Pons (tissue), 1 donor: ENCODE measurements around the gene BBOX1.
"Not testable (repeated sequence)": the region's sequence is repeated elsewhere in the genome, so short reads cannot be mapped to it uniquely, and the experiment has no call there.

Experiments
- DNase-seq: peaks from one replicate; pipeline ENCODE4 v3.0.0-alpha.2; 2016; ENCODE audit warnings: low spot score

The BBOX1 gene, protein sequence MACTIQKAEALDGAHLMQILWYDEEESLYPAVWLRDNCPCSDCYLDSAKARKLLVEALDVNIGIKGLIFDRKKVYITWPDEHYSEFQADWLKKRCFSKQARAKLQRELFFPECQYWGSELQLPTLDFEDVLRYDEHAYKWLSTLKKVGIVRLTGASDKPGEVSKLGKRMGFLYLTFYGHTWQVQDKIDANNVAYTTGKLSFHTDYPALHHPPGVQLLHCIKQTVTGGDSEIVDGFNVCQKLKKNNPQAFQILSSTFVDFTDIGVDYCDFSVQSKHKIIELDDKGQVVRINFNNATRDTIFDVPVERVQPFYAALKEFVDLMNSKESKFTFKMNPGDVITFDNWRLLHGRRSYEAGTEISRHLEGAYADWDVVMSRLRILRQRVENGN

DNA sequence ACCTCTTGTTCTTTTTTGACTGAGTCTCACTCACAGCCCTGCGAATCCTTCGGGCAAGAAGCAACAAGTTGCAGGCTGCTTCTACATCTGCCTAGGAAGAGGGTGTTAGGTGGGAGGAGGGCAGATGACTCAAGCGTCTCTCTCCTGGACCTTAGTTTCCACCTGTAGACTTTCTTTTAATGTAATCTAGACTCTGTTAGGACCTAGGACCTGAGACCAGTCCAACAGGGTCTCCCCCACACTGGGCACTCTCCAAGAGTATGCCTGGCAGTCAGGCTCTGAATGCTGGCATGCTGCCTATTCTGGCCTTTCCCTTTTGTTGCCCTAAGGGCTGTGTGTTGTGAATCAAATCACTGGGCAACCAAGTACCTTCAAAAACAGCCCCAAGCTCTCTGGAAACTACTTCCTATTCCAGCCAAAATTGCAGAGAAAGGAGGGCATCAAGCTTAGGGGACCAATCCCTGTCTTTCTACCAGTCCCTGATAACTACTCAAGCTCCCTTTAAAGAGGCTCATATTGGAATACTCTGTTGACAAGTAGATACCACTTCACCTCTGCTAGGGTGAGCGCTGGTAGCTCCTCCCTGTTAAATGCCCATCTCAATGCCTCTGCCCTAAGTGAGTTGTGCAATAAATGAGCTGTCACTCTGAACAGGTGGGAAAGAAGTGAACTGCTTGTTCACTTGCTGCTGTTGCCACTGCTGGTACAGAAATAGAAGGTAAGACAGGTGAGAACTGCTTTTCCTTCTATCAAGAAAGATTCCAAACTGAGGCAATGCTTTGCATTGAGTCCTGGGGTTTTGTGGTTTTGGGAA, at the start of gene BBOX1:
BBOX1 (plus strand) TSS at position 514 of the 814 bp plus-strand sequence. CDS start 14,616 bp downstream, outside the sequence.
- peak; percentile 57 for DNase-seq

DNA sequence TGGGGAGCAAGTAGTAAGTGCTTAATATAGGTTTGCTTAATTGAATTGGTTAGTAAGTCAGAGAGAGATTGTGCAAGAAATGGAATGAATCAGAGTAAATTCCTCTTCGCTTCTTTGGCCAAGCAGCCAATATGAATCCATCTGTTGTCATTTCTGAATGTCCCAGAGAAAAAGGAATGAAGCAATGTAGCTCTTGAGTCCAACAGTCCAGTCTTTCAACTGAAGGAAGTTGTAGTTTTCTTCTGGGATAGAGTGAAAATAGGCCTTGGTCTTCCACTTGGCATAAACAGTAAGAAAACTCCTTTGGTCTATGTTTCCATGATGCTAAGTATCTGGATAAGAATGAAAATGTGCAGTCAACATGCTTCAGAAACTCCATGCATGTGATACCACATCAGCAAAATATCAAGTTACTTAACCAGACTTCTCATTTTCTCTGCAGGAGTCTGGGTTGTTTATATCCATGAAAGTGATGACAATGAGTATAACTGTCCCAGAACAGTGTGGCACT, 48.5 kb upstream of the BBOX1 start:
- no peak for DNase-seq

DNA sequence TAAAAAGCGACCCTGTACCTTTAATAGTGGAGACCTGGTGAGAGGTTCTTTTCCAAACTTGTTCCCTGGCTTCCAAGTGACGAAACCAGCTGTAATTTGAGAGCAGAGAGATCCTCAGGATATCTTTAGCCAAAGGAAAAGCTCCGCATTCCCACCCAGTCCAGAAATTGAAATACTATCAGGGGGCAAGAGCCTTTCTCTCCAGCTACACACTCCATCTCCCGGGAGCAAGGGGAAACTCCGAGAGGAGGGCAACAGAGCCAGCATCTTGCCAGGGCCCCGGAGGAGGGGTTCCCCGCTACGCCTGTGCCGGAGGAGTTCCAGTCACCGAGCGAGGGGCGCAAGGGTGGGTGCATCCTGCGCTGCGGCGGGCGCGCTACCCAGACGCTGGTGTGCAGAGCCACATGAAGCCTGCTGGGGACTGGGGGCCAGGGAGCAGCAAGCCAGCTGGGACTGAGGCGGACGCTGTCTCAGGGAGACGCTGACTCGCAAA, 46.6 kb upstream of the BBOX1 start, which contains the start of gene FIBIN:
FIBIN (plus strand) TSS at position 148 of the 493 bp plus-strand sequence. CDS start 415 bp downstream, outside the sequence.
- DNase-seq = no peak

DNA sequence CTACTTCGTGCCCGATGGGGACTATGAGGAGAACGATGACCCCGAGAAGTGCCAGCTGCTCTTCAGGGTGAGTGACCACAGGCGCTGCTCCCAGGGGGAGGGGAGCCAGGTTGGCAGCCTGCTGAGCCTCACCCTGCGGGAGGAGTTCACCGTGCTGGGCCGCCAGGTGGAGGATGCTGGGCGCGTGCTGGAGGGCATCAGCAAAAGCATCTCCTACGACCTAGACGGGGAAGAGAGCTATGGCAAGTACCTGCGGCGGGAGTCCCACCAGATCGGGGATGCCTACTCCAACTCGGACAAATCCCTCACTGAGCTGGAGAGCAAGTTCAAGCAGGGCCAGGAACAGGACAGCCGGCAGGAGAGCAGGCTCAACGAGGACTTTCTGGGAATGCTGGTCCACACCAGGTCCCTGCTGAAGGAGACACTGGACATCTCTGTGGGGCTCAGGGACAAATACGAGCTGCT, 46.0 kb upstream of the BBOX1 start:
- DNase-seq = no peak

DNA sequence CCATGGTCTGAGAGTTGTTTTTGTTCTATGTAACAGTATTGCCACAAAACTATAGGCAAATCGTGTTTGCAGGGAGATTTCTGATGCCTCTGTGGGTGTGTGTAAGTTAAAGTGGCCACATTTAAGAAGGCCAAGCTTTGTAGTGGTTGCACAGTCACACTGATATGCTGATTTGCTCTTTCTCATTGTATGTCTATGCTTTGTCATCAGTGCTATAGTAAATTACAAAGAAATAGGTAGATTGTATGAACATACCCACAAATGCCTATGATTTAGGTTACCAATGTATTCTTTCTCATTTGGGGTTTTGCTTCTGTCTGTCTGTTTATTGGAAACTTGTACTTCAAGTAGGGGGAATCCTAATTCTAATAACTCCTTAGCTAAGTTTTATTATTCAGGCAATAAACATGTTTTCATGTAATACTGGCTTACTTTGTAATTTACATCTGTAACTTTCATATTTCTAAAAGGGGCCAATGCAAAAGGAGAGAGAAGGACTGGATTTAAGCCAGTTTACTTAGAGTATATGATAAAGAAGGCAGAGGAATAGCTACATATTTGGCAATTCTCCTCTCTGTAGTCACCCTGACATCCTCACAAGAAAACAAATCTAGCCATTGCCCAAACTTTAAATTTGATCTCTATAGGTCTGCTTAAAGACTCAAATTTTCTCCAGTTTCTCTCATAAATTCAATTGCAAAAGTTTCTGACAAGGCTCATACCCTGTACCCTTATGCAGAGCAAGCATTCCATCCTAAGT, 44.7 kb upstream of the BBOX1 start:
- no peak for DNase-seq

DNA sequence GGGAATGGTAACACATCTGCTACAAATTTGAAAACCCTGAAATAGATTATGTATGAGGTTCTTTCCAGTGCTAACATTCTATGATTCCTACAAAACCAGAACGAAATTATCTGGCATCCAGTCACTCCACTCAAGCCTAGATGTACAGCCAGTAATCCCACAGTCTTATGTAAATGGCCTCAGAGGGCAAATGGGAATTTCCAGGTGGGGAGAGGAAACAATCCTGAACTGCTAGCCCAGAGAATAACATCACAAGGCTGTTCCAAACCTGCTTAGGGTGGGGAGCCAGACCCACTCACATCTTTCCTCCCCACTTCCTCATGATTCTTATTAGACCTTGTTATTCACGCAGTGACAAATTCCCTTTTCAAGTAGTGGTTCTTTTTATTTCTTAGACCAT, 43.2 kb upstream of the BBOX1 start:
- no peak for DNase-seq

DNA sequence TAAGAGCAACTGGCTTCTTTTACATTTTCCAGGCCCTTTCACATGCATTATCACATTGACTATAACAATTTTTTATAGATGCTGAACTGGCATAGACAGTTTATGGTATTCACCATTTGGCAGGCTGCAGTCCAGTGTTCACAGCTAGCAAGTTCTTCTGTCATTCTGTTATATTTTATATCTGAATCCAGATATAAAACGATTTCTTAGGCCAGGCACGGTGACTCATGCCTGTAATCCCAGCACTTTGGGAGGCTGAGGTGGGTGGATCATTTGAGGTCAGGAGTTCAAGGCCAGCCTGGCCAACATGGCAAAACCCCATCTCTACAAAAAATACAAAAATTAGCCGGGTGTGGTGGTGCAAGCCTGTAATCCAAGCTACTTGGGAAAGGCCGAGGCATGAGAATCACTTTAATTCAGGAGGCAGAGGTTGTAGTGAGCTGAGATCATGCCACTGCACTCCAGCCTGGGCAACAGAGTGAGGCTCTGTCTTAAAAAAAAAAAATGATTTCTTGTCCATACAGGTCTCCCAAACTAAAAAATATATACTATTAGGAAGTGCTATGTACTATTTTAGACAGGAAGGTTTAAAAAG, 39.4 kb upstream of the BBOX1 start:
- DNase-seq = not testable (repeated sequence)

DNA sequence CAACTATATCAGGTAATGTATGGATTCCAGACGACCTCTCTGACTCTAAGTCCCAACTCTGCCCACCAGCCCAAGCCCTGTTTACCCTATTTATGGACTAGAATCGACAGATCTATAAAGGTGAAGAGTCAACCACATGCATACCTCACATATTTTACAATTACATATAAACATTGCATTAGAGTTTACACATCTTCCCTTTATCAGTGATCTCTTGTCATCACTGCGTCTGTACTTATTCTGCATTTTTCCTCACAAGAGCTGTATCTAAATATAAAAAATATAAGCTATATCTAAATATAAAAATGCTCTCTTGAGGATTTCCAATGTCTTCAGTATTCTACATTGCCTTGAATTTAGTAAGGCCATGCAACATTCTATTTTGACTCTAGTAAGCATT, 38.2 kb upstream of the BBOX1 start:
- DNase-seq = no peak

DNA sequence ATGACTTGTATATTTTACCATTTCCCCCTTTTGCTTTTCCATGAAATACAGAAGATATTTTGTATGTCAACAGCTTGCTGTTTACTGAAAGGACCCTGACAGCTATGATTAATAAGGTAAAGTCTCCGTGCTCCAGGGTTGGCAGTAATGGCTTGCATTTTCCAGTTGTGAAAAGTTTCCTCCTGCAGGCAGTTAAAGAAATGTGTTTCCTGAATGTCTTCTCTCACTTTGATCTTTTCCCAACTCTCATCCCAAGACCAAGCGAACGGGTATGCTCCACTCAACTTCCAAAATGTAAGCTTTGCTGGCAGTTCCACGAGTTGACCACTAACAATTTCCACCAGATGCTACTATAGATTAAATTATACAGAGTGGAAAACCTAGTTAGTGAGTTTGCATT, 37.8 kb upstream of the BBOX1 start:
- DNase-seq = no peak

DNA sequence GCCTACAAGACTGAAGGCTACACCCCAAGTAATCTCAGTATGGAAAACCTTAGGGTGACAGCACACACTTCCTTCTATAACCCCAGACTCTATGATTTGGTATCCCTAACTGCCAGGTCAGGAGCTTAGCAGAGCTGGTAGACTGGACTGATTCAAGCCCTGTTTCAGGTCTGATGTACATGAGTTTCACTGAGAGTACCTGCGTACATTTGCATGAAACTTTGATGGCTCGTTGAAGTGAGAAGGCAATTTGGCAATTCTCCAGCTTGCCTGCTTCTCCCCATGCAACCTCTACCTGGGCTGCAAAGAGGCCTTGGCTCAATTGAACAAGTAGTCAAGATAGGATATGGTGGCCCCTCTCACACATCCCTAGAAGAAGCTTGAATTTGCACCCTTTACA, 36.5 kb upstream of the BBOX1 start:
- no peak for DNase-seq

DNA sequence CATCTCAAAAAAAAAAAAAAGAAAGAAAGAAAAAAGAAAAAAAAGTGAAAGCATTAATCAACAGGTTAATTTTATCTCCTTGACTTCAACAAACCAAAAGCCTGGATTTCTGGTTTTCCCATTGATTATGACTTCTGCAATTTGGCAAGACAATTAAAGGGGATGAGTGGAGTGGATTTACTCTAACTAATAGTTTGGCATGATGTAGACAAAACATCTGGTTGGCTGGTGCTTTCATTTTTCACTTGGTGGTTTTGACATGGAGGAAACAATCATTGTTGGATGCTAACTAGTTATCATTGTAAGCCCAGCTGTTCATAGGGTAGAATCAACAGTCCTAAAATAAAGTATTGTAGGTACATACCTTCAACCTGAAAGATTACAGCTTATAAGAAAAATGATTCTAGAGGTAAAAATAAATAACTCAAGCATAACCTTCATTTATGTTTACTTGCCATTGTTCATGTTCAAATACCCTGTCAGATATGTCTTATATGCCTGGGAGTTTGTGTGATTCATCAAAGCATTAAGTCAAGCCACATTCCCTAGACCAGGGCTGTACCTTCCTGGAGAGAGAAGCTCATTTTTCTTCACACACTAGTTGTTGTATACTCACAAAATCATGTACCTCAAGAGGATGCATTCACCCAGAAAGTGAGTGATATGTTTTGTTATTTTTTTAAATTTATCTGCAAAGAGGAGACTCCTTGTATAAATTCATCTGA, 31.6 kb upstream of the BBOX1 start:
- DNase-seq = no peak

DNA sequence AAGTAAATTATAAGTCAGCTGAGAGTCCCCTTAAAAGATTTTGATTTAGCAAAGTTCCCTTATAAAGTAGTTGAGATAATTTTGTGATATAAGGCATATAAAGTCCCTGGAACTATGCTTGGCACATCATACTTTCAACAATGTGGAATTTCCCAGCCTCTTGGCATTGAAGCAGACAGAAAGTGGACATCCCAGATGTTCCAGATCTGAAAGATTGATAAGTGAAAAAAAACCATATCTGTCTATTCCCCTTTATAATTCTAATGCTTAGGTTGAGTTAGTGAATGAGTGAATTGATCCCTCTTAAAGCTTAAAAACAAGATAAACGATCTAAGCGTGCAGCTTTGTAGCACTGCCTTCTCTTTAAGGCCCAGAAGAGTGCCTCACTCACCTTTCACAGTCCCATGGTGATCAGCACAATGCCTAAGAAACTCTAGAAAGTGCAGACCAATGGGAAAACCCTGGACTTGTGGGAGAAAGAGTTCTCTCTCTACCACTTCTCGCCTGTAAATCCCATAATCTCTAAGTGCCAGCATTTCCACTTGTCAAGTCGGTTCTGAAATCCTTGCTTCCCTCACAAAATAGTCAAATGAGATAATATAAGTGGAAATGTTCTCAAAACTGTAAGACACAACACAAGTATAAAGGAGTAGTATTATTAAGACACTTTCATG, 28.9 kb upstream of the BBOX1 start:
- peak; percentile 36 for DNase-seq

DNA sequence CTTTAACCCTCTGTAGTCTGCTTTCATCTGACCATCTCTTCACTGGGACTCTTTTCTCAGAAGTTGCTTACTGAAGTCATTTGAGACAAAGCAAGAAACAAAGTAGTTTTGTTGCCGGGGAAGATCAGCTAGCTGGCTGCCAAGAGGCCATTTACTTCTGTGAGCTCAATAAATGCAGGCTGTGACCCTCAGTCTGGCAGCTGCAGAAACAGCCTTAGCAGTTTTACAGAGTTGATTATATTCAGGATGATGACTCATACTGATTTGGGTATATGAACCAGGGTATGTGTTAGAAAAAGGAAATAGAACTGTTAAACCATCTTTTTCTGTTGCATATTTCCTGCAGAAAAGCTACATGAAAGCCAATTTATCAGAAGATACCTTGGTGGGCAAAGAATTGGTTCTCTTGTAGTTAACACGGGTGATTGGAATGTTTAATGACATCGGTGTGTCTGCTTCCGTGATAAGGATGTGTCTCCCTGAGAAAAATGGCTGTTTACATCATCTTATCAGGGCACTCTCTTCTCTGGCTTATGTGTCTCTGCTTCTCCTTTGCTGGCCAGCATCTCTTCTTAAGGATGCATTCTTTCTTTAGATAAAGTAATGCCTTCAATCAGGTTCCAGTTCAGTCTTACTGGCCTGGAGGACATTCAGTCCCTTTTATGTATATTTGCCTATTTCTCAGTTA, 28.2 kb upstream of the BBOX1 start:
- DNase-seq = peak; percentile 61

DNA sequence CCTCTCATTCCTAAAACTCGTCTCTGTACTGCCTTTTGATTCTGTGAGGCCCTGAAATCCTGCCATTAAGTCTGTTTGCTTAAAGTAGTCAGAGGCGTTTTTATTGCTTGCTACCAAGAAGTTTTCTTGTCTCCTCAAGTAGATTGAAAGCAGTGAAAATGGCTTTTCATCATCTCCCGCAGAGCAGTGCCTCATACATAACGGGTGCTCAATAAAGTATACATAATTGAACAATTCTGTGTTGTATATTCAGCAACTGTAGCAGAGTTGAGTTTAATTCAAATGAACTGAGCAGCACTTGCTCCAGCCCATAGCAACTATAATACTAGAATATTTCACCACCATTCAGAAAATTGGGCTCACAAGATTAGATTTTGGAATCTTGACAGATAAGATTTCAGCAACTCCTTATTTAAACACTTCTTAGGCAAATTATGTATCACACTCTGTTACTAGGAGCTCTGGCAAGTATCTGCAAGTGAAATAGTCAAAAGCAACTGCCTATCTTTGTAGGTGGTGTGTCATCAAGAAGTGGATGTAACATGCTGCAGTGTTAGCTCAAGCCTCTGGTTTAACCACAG, 26.7 kb upstream of the BBOX1 start:
- DNase-seq = no peak

DNA sequence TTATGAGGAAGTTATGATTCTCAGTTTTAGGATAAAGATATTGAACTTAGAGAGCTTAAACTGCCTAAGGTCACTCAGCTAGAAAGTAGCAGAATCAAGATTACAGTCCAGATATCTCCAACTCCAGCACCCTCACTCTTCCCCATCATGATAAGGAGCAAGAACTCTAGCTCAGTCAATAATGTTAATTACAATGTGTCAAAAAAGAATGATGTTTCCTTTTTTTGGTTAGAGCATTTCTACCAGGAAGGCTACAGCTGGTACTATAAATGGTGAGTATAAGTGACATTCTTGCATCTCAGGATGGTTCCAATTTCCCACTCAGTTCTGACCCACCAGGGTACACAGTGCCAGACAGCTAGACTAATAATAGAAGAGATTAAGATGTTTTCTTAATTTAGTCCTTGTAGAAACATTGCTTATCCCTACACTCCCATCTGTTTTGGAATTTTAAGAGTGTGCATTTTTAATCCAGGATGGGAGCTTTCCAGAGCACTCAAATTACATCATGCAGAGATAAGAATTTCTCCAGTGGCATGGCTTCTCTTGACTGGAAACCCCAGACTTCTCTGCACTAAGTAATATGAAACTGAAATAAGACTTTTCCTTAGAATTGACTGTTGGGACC, 21.6 kb upstream of the BBOX1 start:
- no peak for DNase-seq

DNA sequence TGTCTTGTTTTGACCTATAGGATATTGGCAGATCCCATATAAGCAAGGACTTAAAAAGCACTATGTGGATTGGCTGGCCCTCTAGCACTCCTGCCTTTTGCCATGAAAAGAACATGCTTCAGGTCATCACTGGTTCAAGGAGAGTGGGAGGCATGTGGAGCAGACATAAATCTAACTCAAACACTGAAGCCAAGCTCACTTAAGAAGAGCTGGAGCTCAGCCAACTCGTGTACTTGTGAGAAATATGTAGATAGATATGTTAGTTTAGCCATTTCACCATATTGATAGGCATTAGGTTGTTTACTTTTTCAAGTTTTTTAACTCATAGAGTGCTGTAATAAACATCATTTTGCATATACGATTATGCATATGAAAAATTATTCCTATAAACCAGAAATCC, 19.9 kb upstream of the BBOX1 start:
- no peak for DNase-seq

DNA sequence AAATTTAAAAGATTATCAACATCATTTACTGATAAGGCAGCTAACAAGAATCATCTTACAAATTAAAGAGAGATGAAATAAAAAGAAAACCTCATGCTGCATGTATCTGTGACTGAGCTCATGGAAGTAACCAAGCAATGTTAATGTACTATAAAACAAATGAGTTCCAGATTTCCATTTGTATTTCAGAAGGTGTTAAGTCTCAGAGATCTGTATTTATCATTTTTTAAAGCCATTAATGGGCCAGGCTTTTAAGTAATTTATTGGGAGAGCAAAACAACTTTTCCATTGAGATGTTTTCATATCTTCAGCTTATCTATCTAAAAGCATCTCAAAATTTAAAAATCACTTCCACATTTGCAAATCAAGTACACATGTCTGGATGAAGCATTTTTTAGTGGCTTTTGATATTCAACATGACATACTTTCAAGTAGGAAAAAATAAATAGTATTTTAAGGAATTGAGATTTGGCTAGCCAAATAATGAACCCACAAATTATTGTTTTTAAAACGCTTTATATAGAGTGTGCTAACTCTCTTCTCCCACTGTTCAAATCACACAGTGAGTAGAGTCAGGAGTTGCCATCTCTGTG, 17.9 kb upstream of the BBOX1 start:
- DNase-seq = no peak

DNA sequence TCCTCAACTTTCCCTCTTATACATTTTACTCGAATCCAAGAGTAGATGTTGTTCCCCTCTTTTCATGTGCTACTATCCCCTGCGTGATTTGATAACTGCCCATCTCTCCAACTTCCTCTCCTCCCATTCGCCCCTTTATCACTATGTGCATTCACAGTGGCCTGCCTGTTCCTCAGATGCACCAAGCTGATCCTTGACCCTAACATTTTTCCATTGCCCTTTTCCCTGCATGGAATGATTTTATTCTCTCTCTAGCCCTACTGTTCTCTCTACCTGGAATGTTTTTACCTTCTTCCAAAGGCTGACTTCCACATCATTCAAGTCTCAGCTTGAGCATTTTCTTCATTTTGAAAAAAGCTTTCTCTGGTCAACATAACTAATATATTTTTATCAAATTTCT, 15.8 kb upstream of the BBOX1 start:
- DNase-seq = no peak
